GM23338 (cell line): ENCODE data around the gene PSMB3. TPM values are rescaled to one million over a fixed set of nuclear protein-coding genes. Genes with fewer than 3 reads are reported as not detected.

Experiments
- ATAC-seq: fragments of 200-7000 bp; cut with Tn5 transposase; 3 replicates; pipeline ENCODE4 v1.9.1; 2020
- DNase-seq: peaks from one replicate; pipeline ENCODE4 v3.0.0-alpha.2; 2015; ENCODE audit warnings: low spot score
- H2AFZ ChIP-seq: fragments of 200-600 bp; sonication (generic); 2 replicates; pipeline ENCODE4 v1.8.0; 2016; ENCODE audit warnings: antibody characterized with exemption, mild to moderate bottlenecking, moderate library complexity
- H3F3A ChIP-seq: fragments of 200-600 bp; sonication (generic); replicated peaks from 2 replicates; pipeline ENCODE4 v1.8.0; 2017; ENCODE audit warnings: antibody characterized with exemption, mixed run types, low read depth
- H3K27ac ChIP-seq: fragments of 200-600 bp; sonication (generic); 2 replicates; pipeline ENCODE4 v1.6.1; 2016; ENCODE audit warnings: low read depth
- H3K27me3 ChIP-seq: fragments of 200-600 bp; sonication (generic); 2 replicates; pipeline ENCODE4 v1.8.0; 2016; ENCODE audit warnings: mild to moderate bottlenecking, mixed run types, moderate library complexity; ENCODE audit not compliant: insufficient read depth
- H3K36me3 ChIP-seq: fragments of 200-600 bp; sonication (generic); 2 replicates; pipeline ENCODE4 v1.8.0; 2016; ENCODE audit warnings: mild to moderate bottlenecking; ENCODE audit not compliant: insufficient read depth
- H3K4me1 ChIP-seq: fragments of 200-600 bp; sonication (generic); 2 replicates; pipeline ENCODE4 v1.8.0; 2016; ENCODE audit warnings: mild to moderate bottlenecking, moderate library complexity; ENCODE audit not compliant: insufficient read depth
- H3K4me2 ChIP-seq: fragments of 200-600 bp; sonication (generic); 2 replicates; pipeline ENCODE4 v1.7.1; 2017; ENCODE audit warnings: mixed run types
- H3K4me3 ChIP-seq: fragments of 200-600 bp; sonication (generic); 2 replicates; pipeline ENCODE4 v1.6.1; 2016; ENCODE audit warnings: mixed run types
- H3K79me2 ChIP-seq: fragments of 200-600 bp; sonication (generic); replicated peaks from 2 replicates; pipeline ENCODE4 v1.8.0; 2017; ENCODE audit warnings: mild to moderate bottlenecking; ENCODE audit not compliant: insufficient read depth
- H3K9me2 ChIP-seq: fragments of 200-600 bp; sonication (generic); 2 replicates; pipeline ENCODE4 v1.8.0; 2017; ENCODE audit not compliant: insufficient read depth
- H4K20me1 ChIP-seq: fragments of 200-600 bp; sonication (generic); replicated peaks from 2 replicates; pipeline ENCODE4 v1.8.0; 2017; ENCODE audit warnings: mild to moderate bottlenecking; ENCODE audit not compliant: insufficient read depth
- H3K27ac Mint-ChIP-seq: 2 replicates; pipeline ENCODE4 v1.8.0; 2020; ENCODE audit warnings: inconsistent platforms, mild to moderate bottlenecking, moderate library complexity, mixed read lengths
- H3K27me3 Mint-ChIP-seq: 3 replicates; pipeline ENCODE4 v1.8.0; 2022; ENCODE audit warnings: low read depth, mild to moderate bottlenecking, moderate library complexity, mixed read lengths, inconsistent platforms; ENCODE audit not compliant: insufficient read depth, poor library complexity
- H3K36me3 Mint-ChIP-seq: 3 replicates; pipeline ENCODE4 v1.8.0; 2021; ENCODE audit warnings: low read depth, mild to moderate bottlenecking, inconsistent platforms, moderate library complexity, mixed read lengths
- H3K4me1 Mint-ChIP-seq: 3 replicates; pipeline ENCODE4 v1.8.0; 2020; ENCODE audit warnings: mild to moderate bottlenecking, inconsistent platforms, mixed read lengths
- H3K4me3 Mint-ChIP-seq: 3 replicates; pipeline ENCODE4 v1.8.0; 2021; ENCODE audit warnings: moderate library complexity, mild to moderate bottlenecking, inconsistent platforms, mixed read lengths
- H3K9me3 Mint-ChIP-seq: 3 replicates; pipeline ENCODE4 v1.8.0; 2020; ENCODE audit warnings: moderate library complexity, mild to moderate bottlenecking, inconsistent platforms, mixed read lengths
- CREB1 ChIP-seq: fragments of 250-450 bp; sonication (Bioruptor Pico); IDR thresholded peaks from 2 replicates; pipeline ENCODE4 v1.5.0; 2020; ENCODE audit warnings: low read depth, mild to moderate bottlenecking, moderate library complexity
- CTCF ChIP-seq, 2 experiments: fragments of 200-600 bp in 1 of 2; sonication (generic) in 1 of 2; conservative IDR thresholded peaks; 2 replicates each; pipeline versions ENCODE4 v1.5.1 to v1.6.1; 2016 to 2017; ENCODE audit warnings: antibody characterized with exemption in 2 of 2, low read depth in 2 of 2, mild to moderate bottlenecking in 2 of 2, moderate library complexity in 1 of 2
- ETS1 ChIP-seq: IDR thresholded peaks from 2 replicates; pipeline ENCODE4 v1.6.1; 2016; ENCODE audit warnings: antibody characterized with exemption
- EZH2phosphoT487 ChIP-seq: fragments of 200-600 bp; sonication (generic); IDR thresholded peaks from one replicate; pipeline ENCODE4 v1.8.1; 2018; ENCODE audit warnings: antibody characterized with exemption; ENCODE audit not compliant: unreplicated experiment
- JUNB ChIP-seq: IDR thresholded peaks from one replicate; pipeline ENCODE4 v1.6.1; 2016; ENCODE audit warnings: antibody characterized with exemption; ENCODE audit not compliant: unreplicated experiment
- NANOG ChIP-seq: IDR thresholded peaks from 2 replicates; pipeline ENCODE4 v1.6.1; 2016; ENCODE audit warnings: antibody characterized with exemption, borderline replicate concordance
- POLR2AphosphoS5 ChIP-seq: IDR thresholded peaks from 2 replicates; pipeline ENCODE4 v1.6.1; 2016; ENCODE audit warnings: antibody characterized with exemption, low read depth
- STAT1 ChIP-seq: IDR thresholded peaks from one replicate; pipeline ENCODE4 v1.6.1; 2016; ENCODE audit warnings: antibody characterized with exemption; ENCODE audit not compliant: unreplicated experiment
- ZNF114 ChIP-seq: fragments of 250-450 bp; sonication (Bioruptor Pico); IDR thresholded peaks from 2 replicates; pipeline ENCODE4 v1.5.0; 2020; ENCODE audit warnings: mild to moderate bottlenecking, moderate library complexity
- ZNF331 ChIP-seq: fragments of 250-450 bp; sonication (Bioruptor Pico); IDR thresholded peaks from 2 replicates; pipeline ENCODE4 v1.5.0; 2020; ENCODE audit warnings: low read depth, mild to moderate bottlenecking, moderate library complexity
- ZNF462 ChIP-seq: fragments of 250-450 bp; sonication (Bioruptor Pico); IDR thresholded peaks from 2 replicates; pipeline ENCODE4 v1.5.0; 2020; ENCODE audit warnings: mild to moderate bottlenecking, moderate library complexity
- polyA plus RNA-seq: library from polyadenylated mRNA; unstranded; fragments of >200 nt; fragmentation: Nextera tagmentation; extraction: Ambion mirVana; gene quantifications from 2 replicates; pipeline ENCODE4 v1.2.1, GENCODE V29; 2016
- total RNA-seq: library from RNA; depleted of rRNA; stranded (reverse); fragments of >200 nt; shearing (Covaris generic); gene quantifications from 2 replicates; pipeline ENCODE4 v1.2.3, GENCODE V29; 2014

The PSMB3 gene
- total and polyA plus RNA-seq, 2 experiments from 2014 or later: 250 to 523 TPM

GRCh38 chr17:38797828-38798227, 45.3 kb downstream of the PSMB3 start:
- Histone ChIP-seq H3K4me2 (peak overlapping the region; percentile 98), H3K27ac (no peak overlapping the region), H3K4me1 (peaks cover 16% of the 10 kb centered on the region), H3K36me3 (peaks cover 14% of the 10 kb centered on the region; the same call in 1 of the 2 replicates), H2AFZ (no peak overlapping the region), H3K9me2 (no peaks in the 10 kb centered on the region), H3K79me2 (peaks cover 59% of the 10 kb centered on the region), H4K20me1 (peaks cover 29% of the 10 kb centered on the region), H3K4me3 (peak overlapping the region; percentile 96), H3F3A (peaks cover 12% of the 10 kb centered on the region; the same call in 1 of the 2 replicates), H3K27me3 (no peaks in the 10 kb centered on the region)
- Mint-ChIP-seq H3K27ac (no peak overlapping the region), H3K4me1 (peaks cover 23% of the 10 kb centered on the region), H3K4me3 (peak overlapping the region; percentile 96), H3K36me3 (peaks cover 52% of the 10 kb centered on the region), H3K27me3 (peaks cover 4% of the 10 kb centered on the region), H3K9me3 (peaks cover 2% of the 10 kb centered on the region; the same call in 2 of the 3 replicates)
- ATAC-seq (no peak), DNase-seq (no peak)
- no peak for TF ChIP-seq JUNB
- TF ChIP-seq CTCF (conservative IDR thresholded peaks at IDR 0.05; ENCODE audit: low read depth in 2 of 2): no peak
- TF ChIP-seq EZH2phosphoT487: no peak
- no peak for TF ChIP-seq ZNF331 (CRISPR knock-in tag)
- no peak for TF ChIP-seq ZNF462 (CRISPR knock-in tag)
- no peak for TF ChIP-seq NANOG
- TF ChIP-seq ZNF114 (CRISPR knock-in tag): no peak
- TF ChIP-seq CREB1 (CRISPR knock-in tag): no peak
- TF ChIP-seq STAT1: no peak
- TF ChIP-seq ETS1: no peak
- no peak for TF ChIP-seq POLR2AphosphoS5
